ENCODE data around the gene SLC26A11.
"Not testable (repeated sequence)": the region's sequence is repeated elsewhere in the genome, so short reads cannot be mapped to it uniquely, and the experiment has no call there.

SLC26A11 gene

DNA sequence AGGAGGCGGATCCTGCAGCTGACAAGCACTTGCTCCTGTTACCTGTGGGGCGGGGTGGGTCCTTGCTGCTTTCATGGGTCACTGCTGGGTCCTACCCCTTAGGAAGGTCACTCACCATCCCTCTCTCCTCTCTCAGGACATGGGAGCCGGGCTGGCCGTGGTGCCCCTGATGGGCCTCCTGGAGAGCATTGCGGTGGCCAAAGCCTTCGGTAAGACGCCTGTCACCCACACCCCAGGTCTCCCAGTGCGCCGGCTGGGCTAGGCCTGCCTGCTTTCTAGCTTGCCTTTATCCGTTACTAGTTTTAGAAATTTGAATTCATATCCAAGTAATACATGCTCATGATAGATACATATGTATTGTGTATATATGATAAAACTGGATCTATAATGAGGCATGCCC is 17.2 kb downstream of the SLC26A11 start:
- FAIRE-seq (no peak), DNase-seq (ENCODE audit: insufficient read length, low spot score) (no peak)

- no peak for FAIRE-seq
These were observed 22.3 kb downstream of the SLC26A11 start for GRCh38 chr17:80242505-80242904.

GRCh38 chr17:80243526-80244433 is 23.6 kb downstream of the SLC26A11 start:
- FAIRE-seq, result no peak
- DNase-seq (ENCODE audit: insufficient read length, low spot score), result no peak

More at GRCh38 chr17:80242505-80242904, 22.3 kb downstream of the SLC26A11 start:
- DNase-seq (ENCODE audit: insufficient read length, low spot score), result no peak

DNA sequence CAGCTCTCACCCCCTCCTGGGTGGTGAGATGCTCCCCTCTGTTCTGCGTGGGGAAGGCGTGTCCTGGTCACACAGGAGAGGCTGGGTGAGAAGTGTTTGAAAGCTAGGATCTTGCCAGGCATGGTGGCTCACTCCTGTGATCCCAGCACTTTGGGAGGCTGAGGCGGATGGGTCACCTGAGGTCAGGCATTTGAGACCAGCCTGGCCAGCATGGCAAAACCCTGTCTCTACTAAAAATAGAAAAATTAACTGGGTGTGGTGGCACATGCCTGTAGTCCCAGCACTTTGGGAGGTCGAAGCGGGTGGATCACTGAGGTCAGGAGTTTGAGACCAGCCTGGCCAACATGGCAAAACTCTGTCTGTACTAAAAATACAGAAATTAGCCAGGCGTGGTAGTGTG is 24.2 kb downstream of the SLC26A11 start:
- not testable (repeated sequence) for FAIRE-seq; DNase-seq (ENCODE audit: insufficient read length, low spot score)

DNA sequence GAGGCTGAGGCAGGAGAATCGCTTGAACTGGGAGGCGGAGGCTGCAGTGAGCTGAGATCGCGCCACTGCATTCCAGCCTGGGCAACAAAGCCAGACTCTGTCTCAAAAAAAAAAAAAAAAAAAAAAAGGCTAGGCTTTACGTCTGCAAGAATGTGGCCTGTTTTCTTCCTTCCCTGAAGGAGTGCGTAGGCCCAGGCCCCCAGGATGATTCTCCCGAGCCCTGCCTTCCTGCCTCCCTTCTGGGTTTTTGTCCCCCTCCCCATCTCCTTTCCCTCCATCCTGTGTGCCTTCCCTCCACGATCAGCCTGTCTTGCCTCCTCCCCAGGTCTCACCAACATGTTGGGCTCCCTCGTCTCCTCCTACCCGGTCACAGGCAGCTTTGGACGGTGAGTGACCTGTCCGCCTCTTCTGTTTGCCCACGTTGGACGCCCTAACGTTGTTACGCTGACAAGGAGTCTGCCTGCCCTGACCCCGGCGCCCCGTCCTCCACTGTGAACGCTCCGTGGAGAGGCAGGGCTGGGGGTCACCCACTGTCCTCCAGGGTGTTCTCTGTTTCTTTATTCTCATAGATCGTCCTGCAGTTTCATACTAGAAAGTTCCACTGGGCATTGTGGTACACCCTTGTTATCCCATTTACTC is 24.8 kb downstream of the SLC26A11 start:
- no peak for FAIRE-seq

GRCh38 chr17:80245566-80246265 is 25.5 kb downstream of the SLC26A11 start:
- DNase-seq (ENCODE audit: insufficient read length, low spot score) (no peak), FAIRE-seq (no peak)

More for the DNA sequence above, 24.8 kb downstream of the SLC26A11 start:
- no peak for DNase-seq (ENCODE audit: insufficient read length, low spot score)

DNA sequence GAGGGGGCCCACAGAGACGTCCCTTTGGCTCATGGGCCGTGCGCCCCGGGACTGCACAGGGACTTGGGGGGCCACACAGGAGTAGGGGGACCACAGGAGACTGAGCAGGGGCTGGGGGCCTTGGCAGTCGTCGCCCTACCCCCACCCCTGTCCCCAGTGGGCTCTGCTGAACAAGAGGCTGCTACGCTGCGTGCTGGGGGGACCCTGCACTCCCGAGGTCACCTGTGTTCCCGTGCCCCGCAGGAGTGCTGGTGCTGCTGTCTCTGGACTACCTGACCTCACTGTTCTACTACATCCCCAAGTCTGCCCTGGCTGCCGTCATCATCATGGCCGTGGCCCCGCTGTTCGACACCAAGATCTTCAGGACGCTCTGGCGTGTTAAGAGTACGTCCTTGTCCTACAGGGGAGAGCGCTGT is 26.0 kb downstream of the SLC26A11 start:
- FAIRE-seq, result no peak
- no peak for DNase-seq (ENCODE audit: insufficient read length, low spot score)

GRCh38 chr17:80246726-80247125 is 26.5 kb downstream of the SLC26A11 start:
- DNase-seq (ENCODE audit: insufficient read length, low spot score) (no peak), FAIRE-seq (no peak)

- no peak for DNase-seq (ENCODE audit: insufficient read length, low spot score)
- no peak for FAIRE-seq
These were observed 27.3 kb downstream of the SLC26A11 start for GRCh38 chr17:80247561-80247960.

GRCh38 chr17:80248001-80248893 is 28.0 kb downstream of the SLC26A11 start:
- FAIRE-seq (no peak), DNase-seq (ENCODE audit: insufficient read length, low spot score) (no peak)

- no peak for DNase-seq (ENCODE audit: insufficient read length, low spot score)
- no peak for FAIRE-seq
These were observed 28.9 kb downstream of the SLC26A11 start for GRCh38 chr17:80248894-80249710.

- FAIRE-seq, result no peak
- no peak for DNase-seq (ENCODE audit: insufficient read length, low spot score)
These were observed 31.7 kb downstream of the SLC26A11 start for GRCh38 chr17:80251966-80252365.

GRCh38 chr17:80252871-80253270 is 32.6 kb downstream of the SLC26A11 start:
- peak; percentile 85 for DNase-seq (ENCODE audit: insufficient read length, low spot score)
- FAIRE-seq, result no peak

DNA sequence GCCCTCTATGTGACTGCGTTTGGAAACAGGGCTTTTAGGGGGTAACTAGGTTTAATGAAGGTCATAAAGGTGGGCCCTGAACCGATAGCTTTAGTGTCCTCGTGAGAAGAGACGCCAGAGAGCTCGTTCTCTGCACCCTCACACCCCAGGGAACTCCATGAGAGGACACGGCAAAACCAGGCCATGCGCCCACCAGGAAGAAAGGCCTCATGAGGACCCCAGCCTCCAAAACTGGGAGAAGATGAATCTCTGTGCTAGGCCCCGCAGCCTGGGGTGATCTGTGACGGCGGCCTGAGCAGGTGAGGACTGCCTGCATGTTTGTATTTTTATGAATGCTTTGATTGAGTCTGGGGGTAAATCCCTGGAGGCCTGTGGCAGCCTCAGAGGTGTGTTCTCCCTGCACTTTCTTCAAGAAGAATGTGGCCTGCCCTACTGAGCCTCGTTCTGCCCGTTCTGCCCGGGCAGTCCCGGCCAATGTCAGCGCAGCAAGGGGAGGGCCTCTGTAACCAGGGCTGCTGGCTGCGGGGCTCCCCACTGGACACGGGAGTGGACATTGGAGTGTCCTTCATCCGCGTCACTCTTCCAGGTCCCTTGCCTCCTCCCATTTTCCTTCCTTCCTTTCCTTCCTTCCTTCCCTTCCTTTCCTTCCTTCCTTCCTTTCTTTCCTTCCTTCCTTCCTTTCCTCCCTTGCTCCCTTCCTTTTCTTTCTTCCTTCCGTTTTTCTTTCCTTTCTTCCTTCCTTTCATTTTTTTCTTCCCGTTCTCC is 33.6 kb downstream of the SLC26A11 start:
- FAIRE-seq, result no peak
- no peak for DNase-seq (ENCODE audit: insufficient read length, low spot score)

- peak; percentile 65 for DNase-seq (ENCODE audit: insufficient read length, low spot score)
- peak; percentile 95 for FAIRE-seq
These were observed 34.4 kb downstream of the SLC26A11 start for GRCh38 chr17:80254396-80255251.

- FAIRE-seq (no peak), DNase-seq (ENCODE audit: insufficient read length, low spot score) (no peak)
These were observed 35.8 kb downstream of the SLC26A11 start for GRCh38 chr17:80256034-80256350.

GRCh38 chr17:80257716-80258213 is 37.5 kb downstream of the SLC26A11 start:
- no peak for DNase-seq (ENCODE audit: insufficient read length, low spot score)

GRCh38 chr17:80258296-80258695 is 38.1 kb downstream of the SLC26A11 start:
- FAIRE-seq; DNase-seq (ENCODE audit: insufficient read length, low spot score): not testable (repeated sequence)

More at GRCh38 chr17:80257716-80258213, 37.5 kb downstream of the SLC26A11 start:
- no peak for FAIRE-seq

All from GM19239 (cell line).